Fibroblast of skin of left biceps (primary cell): Measurements from ENCODE around the gene MARCKS.

Experiments used
- DNase-seq, 2 experiments: peaks; one replicate each; pipeline ENCODE4 v3.0.0-alpha.2; 2013; ENCODE audit warnings: low read depth in 2 of 2

Gene MARCKS

DNA sequence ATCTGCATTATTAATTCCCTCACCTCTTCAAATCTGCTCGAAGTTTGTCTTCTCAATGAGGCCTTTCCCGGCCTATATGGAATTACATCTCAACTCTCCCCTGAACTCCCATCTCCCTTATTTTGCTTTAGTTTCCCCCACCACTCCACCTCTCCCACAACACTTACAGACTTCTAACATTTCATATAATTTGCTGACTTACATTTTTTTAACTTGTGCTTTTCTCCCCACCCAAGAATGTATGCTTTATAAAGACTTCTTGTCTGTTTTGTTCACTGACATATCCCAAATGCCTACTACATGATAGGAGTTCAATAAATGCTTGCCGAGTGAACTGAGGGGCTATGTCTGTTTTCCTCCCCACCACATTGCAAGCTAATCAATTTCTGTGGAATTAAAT is 3.9 kb upstream of the MARCKS start:
- no peak for DNase-seq

DNA sequence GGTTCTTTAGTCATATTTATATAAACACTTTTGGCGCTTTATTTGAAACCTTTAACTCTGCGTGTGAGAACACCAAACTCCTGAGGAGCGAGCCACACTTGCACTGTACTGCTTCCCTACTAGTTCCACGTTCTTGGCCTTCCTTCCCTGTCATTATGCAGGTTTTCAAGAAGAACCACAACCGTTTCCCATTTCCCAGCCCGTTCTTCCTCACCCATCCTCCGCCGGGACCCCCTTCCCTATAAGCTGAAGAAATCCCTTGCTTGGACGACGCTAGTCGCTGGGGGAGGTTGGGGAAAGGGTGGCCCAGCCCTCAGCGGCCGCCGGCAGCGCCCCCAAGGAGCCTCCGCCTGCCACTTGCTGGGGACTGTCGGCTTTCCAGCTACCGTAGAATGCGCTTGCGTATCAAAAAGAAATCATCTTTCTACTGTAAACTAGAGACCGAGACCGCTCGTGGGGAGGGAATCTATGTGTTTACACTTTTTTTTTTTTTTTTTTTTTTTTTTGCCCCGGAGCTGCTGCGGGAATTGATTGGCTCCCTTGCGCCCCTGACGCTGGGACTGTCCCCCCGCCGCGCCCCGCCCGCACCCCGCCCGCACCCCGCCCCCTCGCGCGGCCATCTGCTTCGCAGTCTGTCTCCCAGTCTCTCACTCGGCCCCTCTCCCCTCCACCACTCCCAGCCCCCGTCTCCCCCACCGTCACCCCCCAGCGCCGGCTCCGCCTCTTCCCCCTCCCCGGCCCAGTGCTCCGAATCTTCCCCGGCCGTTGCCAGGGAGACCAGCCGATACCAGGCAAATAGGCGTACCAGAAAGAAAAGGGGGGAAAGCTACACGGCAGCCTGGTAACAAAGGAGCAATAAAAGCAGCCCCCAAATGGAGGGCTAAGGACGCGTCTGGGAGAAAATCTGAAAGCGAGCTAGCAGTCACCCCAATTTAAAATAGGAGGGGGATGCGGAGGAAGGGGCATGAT is 2.3 kb upstream of the MARCKS start:
- DNase-seq, result peak; percentile 85 to 86

DNA sequence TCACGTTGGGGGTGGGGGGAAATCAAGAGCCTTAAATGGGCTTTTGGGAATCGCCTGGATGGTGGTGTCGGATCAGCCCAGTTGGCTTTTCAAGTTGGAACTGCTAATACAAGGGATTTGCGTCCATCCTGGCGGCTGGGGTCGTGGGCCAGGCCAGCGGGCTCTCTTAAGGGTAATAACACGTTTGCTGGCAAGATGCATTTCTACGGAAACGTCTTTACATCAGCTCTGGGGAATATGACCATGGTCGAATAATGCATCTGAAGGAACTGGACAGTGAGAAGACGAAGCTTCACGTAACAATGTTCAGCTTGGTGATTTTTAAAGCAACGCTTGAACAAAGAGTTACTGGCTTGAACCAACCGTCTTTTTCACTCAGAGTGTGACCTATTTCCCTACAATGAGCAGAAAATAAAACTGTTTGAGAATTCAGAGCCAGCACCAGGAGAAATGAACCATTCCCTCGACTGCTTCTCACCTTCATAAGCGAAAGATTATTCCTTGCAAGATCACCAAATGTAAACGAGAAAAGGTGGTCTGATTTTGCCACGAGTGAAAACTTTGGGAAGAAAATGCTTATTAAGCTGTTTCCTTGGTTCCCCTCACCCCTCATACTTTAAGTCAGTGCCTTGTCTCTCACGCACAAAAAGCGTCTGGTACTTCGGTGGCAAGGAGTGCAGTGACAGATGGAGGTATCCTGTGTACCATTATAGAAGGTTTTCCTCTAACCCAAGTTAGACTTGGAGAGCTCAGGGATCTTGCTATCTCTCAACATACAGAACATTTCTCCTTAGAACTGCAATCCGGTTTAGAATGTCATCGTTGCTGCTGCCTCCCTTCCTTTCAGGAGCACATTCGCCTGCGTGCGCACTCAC is 1.4 kb upstream of the MARCKS start:
- no peak for DNase-seq

DNA sequence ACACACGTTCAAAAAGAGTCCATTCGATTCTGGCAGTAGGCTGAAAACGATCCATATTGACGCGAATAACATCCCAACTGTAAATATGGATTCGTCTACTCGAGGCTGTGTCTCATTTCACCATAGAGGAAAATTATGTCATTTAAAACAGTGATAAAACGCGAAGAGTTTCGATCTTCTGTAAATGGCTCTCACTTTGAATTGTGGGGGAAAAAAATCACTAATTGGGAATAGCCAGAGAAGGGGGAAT is 845 bp upstream of the MARCKS start:
- DNase-seq, result no peak

DNA sequence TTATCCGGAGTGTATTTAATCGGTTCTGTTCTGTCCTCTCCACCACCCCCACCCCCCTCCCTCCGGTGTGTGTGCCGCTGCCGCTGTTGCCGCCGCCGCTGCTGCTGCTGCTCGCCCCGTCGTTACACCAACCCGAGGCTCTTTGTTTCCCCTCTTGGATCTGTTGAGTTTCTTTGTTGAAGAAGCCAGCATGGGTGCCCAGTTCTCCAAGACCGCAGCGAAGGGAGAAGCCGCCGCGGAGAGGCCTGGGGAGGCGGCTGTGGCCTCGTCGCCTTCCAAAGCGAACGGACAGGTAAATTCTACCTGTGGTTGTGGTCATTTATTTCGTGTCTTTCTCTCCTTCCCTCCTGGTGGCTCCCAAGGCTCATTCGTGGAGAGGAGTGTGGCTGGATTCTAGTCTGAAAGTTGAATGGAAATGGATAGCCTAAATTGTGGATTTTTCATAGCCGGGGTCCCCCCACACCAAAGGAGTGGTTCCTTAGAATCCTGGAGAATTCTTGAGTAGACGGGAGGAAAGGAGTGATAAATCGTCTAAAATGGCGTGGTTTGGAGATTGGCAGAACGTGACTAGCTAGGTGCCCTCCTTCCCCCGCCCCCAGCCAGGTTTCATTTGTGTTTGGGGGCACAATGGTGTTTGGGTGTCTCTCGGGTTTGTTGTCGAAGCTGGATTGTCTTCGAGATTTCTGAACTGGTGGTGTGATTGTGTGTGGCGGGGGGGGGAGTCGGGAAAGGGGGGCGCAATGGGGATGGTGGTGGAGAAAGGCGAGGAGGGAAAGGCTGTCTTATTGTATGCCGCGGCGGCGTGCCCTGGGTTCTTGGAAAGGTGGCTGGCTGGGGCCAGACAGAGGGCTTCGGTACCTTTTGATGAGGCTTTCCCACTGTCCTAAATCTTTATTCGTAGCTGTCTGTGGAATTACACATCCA is 673 bp downstream of the MARCKS start:
- no peak for DNase-seq

DNA sequence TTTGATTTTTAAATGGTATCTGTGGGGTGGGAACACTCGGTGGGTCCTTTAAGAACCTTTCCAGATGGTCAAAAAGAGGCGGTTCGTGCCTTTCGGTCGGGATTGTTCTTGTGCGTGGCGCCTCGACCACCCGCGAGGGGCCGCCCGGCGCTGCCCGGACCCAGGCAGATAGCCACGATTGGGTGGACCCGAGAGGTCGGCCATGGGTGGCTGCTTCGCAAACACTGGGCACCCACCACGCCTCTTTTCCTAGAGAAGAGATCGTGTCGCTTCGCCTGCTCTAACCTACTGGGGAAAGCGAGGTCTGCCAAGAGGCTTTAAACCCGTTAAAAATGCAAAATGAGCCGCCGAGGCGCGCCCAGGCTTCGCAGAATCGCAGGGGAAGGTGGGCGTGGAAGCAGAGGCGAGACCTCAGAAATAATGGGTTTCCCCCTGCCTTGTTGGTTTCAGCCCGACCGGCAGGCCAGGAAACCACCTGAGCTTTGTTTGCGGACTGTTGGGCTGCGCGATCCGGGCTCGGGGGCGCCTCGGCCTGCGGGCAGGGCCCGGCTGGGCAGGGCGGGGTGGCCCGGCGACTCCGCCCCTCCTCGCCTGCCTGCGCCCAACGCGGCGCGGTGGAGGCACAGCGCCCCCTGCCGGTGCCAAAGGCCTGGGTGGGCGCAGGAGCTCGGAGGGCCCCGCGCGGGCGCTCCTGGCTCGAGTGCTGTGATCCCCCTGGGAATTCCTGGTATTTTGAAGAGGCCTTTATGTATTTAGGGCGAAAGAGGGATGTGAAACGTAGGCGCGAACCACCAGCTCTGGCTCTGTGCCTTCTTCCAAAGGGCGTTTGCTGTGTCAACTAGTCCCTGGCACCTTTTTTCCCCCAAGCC is 1.6 kb downstream of the MARCKS start:
- DNase-seq, result peak; percentile 85

DNA sequence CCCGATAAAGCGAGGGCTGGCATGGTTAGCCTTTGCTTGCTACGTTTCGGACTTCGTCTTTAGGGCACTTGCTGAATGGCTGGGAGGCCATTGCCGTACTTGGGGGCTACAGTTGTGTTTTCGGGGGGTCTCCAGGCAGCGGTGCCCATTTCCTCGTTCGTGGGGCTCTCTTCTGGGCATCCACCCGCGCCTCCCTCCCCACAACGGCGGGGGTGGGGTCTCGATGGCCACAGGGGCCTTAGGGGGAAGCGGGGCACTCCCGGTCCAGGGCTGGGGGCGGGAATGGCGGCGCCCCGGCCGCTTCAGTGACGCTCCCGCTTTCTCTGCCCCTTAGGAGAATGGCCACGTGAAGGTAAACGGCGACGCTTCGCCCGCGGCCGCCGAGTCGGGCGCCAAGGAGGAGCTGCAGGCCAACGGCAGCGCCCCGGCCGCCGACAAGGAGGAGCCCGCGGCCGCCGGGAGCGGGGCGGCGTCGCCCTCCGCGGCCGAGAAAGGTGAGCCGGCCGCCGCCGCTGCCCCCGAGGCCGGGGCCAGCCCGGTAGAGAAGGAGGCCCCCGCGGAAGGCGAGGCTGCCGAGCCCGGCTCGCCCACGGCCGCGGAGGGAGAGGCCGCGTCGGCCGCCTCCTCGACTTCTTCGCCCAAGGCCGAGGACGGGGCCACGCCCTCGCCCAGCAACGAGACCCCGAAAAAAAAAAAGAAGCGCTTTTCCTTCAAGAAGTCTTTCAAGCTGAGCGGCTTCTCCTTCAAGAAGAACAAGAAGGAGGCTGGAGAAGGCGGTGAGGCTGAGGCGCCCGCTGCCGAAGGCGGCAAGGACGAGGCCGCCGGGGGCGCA is 2.4 kb downstream of the MARCKS start:
- no peak for DNase-seq

DNA sequence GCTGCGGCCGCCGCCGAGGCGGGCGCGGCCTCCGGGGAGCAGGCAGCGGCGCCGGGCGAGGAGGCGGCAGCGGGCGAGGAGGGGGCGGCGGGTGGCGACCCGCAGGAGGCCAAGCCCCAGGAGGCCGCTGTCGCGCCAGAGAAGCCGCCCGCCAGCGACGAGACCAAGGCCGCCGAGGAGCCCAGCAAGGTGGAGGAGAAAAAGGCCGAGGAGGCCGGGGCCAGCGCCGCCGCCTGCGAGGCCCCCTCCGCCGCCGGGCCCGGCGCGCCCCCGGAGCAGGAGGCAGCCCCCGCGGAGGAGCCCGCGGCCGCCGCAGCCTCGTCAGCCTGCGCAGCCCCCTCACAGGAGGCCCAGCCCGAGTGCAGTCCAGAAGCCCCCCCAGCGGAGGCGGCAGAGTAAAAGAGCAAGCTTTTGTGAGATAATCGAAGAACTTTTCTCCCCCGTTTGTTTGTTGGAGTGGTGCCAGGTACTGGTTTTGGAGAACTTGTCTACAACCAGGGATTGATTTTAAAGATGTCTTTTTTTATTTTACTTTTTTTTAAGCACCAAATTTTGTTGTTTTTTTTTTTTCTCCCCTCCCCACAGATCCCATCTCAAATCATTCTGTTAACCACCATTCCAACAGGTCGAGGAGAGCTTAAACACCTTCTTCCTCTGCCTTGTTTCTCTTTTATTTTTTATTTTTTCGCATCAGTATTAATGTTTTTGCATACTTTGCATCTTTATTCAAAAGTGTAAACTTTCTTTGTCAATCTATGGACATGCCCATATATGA is 3.2 kb downstream of the MARCKS start:
- DNase-seq, result no peak

DNA sequence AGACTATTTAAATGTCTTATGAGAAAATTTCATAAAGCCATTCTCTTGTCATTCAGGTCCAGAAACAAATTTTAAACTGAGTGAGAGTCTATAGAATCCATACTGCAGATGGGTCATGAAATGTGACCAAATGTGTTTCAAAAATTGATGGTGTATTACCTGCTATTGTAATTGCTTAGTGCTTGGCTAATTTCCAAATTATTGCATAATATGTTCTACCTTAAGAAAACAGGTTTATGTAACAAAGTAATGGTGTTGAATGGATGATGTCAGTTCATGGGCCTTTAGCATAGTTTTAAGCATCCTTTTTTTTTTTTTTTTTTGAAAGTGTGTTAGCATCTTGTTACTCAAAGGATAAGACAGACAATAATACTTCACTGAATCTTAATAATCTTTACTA is 5.0 kb downstream of the MARCKS start:
- DNase-seq, result no peak

DNA sequence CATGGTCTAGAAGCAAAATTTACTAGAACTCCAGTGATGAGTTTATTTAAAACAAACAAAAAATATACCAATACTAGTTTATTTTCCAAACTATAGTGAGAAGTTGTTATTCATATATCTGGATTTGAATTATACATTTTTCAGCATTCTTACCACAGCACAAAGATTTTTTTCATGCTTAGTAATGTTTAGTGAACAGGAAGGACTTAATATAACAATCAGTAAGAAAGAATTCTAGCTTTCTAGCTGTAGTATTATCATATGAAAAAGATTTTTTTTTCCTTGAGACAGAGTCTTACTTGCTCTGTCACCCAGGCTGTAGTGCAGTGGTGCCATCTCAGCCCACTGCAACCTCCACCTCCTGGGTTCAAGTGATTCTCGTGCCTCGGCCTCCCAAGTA is 13.8 kb downstream of the MARCKS start:
- no peak for DNase-seq

DNA sequence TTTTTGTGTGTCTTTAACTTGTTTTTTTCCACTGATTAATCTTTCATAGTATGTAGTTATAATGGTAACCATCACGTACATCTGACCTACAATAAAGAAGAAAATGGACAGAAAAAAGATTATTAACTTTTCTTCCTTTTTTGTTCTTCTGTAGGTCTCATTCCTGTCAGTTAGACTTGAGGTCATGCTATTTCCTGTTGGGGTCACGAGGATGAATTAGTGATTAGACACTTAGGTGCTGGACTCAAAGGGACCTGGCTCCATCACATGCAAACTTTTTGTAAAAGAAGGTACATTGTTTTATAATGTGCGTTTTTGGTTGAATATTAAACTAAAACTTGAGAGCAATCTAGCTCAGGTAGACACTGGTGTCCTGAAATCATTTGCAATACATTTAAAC is 14.8 kb downstream of the MARCKS start:
- DNase-seq, result no peak

DNA sequence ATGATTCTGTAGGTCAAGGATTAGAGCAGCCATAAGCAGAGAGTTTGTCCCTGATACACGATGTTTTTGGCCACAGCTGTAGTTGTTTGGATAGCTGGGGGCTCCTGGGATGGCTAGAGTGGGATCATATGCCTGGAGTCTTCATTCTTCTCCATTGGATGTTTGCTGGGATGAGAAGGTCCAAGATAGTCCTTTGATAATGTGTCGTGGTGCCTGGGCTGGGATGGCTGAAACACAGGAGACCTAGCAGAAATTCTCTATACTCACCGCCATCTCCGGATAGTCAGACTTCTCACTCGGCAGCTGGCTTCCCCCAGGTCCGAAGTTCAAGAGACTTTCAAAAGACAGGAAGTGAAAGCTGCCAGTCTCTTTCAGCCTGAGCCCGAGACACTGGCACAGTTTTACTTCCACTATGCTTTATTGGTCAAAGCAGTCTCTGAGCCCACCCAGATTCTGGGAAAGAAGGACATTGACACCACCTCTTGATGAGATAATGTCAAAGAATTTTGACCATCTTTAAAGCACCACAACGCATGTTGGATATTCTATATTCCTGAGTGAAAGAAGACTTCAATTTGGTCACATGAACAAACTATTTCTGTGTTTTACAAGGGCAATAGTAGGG is 16.0 kb downstream of the MARCKS start:
- no peak for DNase-seq

DNA sequence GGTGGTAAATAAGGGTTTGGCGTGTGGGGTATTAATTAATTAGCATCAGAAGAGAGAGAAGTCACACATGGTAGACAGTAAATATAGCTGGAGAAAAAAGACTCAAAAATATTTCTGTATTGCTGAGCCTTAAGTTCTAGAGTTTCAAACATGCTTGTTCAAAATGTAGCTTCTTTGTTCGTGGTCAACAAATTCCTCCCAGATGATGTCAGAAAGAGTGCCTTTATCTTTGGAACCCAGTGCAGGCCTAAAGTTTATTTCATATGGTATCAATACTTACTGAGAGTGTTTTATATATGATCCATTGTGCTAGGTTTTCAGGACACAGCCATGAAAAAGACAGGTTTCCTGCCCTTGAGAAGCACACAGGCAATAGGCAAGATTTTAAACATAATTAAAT is 18.3 kb downstream of the MARCKS start:
- no peak for DNase-seq

DNA sequence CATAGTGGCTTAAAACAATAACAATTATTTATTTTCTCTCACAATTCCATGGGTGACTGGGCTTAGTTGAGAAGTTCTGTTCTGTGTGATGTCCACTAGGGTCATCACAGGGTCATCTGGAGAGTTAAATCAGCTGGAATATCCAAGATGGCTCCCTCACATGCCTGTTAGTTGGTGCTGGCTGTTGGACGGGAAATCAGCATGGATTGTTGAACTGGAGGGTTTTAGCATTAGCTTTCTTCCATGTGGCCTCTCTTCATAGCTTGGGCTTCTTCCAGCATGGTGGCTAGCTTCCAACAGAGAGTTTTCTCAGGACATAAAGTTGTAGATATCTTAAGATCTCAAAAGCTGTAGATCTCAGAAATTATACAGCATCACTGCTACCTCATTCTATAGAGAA is 19.6 kb downstream of the MARCKS start:
- DNase-seq, result no peak

DNA sequence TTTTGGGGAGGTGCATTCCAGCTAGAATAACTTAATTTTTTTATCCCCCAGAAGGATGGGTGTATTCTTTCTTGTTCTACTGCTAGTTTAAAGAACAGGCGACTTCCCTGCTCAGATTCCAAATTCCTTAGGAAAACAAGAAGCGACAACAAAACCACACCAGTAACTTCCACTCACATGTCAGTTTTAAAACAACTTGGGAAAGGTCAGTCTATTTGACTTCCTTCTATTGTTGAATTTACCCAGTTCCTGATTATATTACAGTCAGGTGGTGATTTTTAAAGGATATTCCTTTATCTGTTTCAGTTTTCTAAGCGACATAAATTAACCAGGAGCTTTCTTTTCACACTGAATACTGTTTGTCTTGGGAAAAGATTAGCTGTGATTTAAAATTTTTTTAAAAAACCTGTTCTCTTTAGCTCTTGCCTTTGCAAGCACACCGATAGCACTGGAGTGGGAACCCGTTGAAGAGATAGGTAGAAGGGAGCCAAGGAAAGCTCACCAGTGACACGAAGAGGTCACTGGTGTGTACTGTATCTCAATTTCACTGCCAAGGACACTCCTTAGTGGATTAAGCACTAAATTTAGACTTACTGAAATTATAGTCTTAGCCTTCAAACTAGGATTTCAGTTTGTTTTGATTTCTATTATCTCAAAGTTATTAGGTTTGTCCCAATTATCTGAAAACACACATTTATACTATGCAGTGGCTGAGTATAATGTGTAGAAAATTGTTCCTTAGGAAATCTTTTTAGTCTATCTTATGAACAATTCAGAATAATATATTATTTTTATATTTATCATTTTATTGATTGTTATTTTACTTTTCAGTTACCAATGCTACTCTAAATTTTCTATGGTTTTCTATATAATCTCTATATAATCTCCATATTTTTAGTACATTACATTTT is 22.3 kb downstream of the MARCKS start:
- DNase-seq, result no peak

DNA sequence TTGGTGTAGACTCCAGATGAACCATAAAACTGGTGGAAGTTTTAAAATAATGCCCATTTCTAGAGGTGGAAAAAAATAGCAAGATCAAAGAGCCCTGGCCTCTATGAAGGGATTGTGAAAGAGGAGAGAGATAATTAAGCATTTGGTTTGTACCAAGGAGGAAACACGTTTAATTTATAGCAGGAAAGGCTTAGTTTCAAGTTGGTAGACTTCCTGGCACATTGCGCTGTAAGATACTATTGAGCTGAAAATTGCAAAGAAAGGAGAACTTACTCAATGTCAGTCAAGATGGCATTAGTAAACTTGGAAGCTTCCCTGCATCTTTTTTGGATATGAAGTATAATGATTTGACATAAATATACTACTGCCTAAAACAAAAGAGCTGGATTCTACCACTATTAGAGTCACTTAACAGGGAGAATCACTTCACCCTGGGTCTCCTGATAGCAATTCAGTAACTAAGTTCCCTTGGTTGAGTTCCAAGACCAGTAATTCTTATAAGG is 24.4 kb downstream of the MARCKS start:
- DNase-seq, result no peak

DNA sequence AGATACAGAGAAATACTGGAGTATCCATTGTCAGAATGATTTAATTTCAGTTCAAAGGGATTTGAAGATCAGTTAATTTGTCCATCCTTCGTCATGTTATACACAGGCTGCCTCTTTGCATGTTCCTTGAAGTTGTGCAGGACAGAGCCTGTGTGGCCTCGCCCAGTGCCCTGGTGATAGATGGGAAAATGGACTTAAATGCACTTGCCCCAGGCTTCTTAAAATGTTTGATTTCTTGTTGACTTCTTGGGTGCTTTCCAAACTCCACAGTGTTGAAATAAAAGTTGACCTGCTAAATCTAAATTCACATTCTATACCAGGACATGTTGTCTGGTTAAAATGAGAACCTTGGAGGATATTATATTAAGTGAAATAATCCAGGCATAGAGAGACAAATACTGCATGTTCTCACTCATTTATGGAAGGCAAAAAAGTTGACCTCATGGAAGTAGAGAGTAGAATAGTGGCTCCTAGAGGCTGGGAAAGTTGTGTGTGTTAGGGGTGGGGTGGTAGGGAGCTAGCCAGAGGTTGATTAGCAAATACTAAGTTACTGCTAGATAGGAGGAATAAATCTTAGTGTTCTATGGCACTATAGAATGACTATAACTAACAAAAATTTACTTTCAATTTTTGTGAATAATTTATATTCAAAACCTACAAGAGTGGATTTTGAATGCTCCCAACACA is 25.3 kb downstream of the MARCKS start:
- no peak for DNase-seq
